Cardiac fibroblast (primary cell): ENCODE data around the gene SLC25A52.

Experiments
- DNase-seq, 2 donors: peaks; one replicate each; pipeline versions ENCODE4 v3.0.0 to v3.0.0-alpha.2; 2010; ENCODE audit warnings: low read depth in 2 of 2
- H3K4me3 ChIP-seq, 2 donors: replicated peaks in 1 of 2; 1 replicate in 1 of 2; 2 replicates in 1 of 2; pipeline ENCODE4 v1.5.1; 2011; ENCODE audit warnings: low read depth in 2 of 2, low read length in 2 of 2, mild to moderate bottlenecking in 2 of 2, moderate library complexity in 1 of 2
- TF ChIP-seq, protein P1 (sequence below): IDR thresholded peaks from one replicate; pipeline ENCODE4 v1.5.1; 2011; ENCODE audit warnings: low read depth, mild to moderate bottlenecking, low read length, inconsistent platforms

The SLC25A52 gene

DNA sequence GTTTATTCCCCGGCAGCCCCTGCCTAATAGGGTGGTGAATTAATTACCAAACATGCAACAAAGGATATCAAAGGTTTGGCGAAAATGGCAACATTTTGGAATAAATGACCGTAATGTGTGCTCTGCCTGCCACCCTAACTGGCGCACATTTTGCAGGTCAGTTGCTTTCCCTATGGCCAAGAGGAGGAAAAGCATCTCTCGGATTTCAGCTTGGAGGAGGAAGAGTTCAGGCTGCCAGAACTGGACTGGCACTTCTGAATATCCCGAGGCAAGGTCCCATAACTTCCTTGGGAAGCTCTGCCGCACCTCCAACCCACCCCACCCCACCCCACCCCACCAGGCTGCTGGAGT is 37.1 kb downstream of the SLC25A52 start:
- H3K4me3 ChIP-seq: peak overlapping the region in 1 of 2 donors; percentile 50
- DNase-seq: no peak
- TF ChIP-seq, protein P1, sequence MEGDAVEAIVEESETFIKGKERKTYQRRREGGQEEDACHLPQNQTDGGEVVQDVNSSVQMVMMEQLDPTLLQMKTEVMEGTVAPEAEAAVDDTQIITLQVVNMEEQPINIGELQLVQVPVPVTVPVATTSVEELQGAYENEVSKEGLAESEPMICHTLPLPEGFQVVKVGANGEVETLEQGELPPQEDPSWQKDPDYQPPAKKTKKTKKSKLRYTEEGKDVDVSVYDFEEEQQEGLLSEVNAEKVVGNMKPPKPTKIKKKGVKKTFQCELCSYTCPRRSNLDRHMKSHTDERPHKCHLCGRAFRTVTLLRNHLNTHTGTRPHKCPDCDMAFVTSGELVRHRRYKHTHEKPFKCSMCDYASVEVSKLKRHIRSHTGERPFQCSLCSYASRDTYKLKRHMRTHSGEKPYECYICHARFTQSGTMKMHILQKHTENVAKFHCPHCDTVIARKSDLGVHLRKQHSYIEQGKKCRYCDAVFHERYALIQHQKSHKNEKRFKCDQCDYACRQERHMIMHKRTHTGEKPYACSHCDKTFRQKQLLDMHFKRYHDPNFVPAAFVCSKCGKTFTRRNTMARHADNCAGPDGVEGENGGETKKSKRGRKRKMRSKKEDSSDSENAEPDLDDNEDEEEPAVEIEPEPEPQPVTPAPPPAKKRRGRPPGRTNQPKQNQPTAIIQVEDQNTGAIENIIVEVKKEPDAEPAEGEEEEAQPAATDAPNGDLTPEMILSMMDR: no peak

GRCh38 chr18:31722369-31722957 is 38.2 kb downstream of the SLC25A52 start:
- TF ChIP-seq, protein P1: peak; percentile 83
- peak; percentile 84 to 86 for DNase-seq
- H3K4me3 ChIP-seq: no peak overlapping the region

DNA sequence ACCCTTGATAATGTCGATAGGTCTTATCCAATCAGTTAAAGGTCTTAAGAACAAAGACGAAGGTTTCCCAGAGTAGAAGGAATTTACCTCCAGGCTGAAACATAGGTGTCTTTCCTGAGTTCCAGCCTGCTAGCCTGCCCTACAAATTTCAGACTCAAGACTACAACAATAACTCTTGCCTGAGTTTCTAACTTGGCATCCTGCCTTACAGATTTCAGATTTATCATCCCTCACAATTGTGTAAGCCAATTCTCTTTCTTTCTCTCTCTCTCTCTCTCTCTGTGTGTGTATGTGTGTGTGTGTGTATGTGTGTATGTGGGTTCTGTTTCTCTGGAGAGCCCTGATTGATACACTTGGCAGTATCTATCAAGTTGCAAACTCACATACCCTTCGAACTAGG is 39.1 kb downstream of the SLC25A52 start:
- DNase-seq: peak; percentile 25 to 56
- H3K4me3 ChIP-seq: no peak overlapping the region
- TF ChIP-seq, protein P1: no peak

GRCh38 chr18:31720867-31721266 is 39.8 kb downstream of the SLC25A52 start:
- H3K4me3 ChIP-seq: no peak overlapping the region
- TF ChIP-seq, protein P1: no peak
- peak; percentile 13 to 21 for DNase-seq

GRCh38 chr18:31719363-31720006 is 41.2 kb downstream of the SLC25A52 start:
- H3K4me3 ChIP-seq: no peak overlapping the region
- DNase-seq: no peak
- TF ChIP-seq, protein P1: no peak

DNA sequence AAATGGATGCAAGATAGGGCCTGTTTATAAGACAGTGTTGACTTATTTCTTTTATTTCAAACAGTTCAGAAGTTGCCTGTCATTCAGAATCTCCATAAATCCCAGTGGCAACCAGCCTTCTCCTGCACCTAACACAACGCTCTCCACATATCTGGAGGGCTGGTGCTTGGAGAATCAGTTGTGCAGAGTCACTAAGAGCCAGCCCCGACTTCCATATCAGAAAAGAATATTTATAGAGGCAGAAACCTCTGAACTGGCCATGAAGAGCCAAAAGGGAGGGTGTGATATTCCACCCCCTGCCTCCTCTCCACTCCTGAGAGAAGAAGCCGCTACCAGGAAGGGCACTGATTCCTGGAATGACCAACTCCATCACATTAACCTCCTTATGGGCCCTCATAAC is 42.3 kb downstream of the SLC25A52 start:
- no peak overlapping the region for H3K4me3 ChIP-seq
- DNase-seq: no peak
- TF ChIP-seq, protein P1: no peak

DNA sequence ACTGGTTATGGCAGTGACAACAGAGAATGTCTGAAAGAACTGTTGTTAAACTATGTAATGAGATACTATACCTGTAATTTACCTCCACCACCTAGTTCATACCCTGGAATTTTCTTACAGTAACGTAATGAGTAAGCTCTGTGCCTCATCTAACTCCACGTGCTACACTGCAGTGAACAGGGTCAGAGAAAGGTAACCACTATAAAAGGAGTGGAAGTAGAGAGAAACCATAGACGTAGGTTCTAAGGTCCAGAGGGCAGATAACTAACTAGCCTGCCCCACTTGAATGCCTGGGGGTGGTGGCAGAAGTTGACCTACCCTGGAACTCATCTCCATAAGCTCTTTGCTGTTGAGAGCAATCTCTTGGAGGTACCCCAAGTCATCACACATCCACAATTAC is 44.3 kb downstream of the SLC25A52 start:
- TF ChIP-seq, protein P1: no peak
- H3K4me3 ChIP-seq: no peak overlapping the region
- no peak for DNase-seq
